RWPE1 (cell line): ENCODE data around the gene FAM181A.

ENCODE experiments used
- CTCF ChIA-PET: fragments of 350-600 bp; sonication (Branson Sonifier 250); formaldehyde crosslinking; extraction: SDS; loops from one replicate; lab custom pipeline; 2021; lab: Yijun Ruan, JAX
- POLR2A ChIA-PET: fragments of 400-600 bp; formaldehyde crosslinking; extraction: SDS; loops from one replicate; lab custom pipeline; 2020; ENCODE audit warnings: antibody characterized with exemption; ENCODE audit not compliant: low non-redundant PET; lab: Yijun Ruan, JAX
- DNase-seq: peaks from one replicate; pipeline ENCODE4 v3.0.0; 2012; ENCODE audit warnings: low spot score
- H3K27ac ChIP-seq: fragments of 450-650 bp; 2 replicates; pipeline ENCODE4 v1.5.1; 2017
- CTCF ChIP-seq: fragments of 450-650 bp; conservative IDR thresholded peaks from 2 replicates; pipeline ENCODE4 v1.5.1; 2017; ENCODE audit warnings: low read depth, mild to moderate bottlenecking

Gene FAM181A

GRCh38 chr14:93902619-93903307 lies 24.4 kb upstream of the FAM181A start:
- no peak for TF ChIP-seq CTCF

GRCh38 chr14:93903342-93904184 lies 23.6 kb upstream of the FAM181A start:
- ChIA-PET POLR2A (no interaction called here), CTCF (interaction anchor here (0.6 to 2.1 kb wide), 5 partner anchors 10 to 276 kb away, joined by 3 to 6 read pairs (median 4); no protein-coding TSS in a partner anchor)
- no peak for DNase-seq
- H3K27ac ChIP-seq = no peak overlapping the region
- TF ChIP-seq CTCF = no peak

More at GRCh38 chr14:93902619-93903307, 24.4 kb upstream of the FAM181A start:
- no peak for DNase-seq
- ChIA-PET POLR2A (no interaction called here), CTCF (interaction anchor here (0.6 to 2.1 kb wide), 3 partner anchors 9 to 30 kb away, joined by 4 to 6 read pairs (median 4); no protein-coding TSS in a partner anchor)
- no peak overlapping the region for H3K27ac ChIP-seq

- ChIA-PET POLR2A (no interaction called here), CTCF (no interaction called here)
- DNase-seq = no peak
- no peak overlapping the region for H3K27ac ChIP-seq
- TF ChIP-seq CTCF = no peak
Measured at GRCh38 chr14:93905623-93906022, 21.5 kb upstream of the FAM181A start.

GRCh38 chr14:93906341-93907329 lies 20.5 kb upstream of the FAM181A start:
- peak; percentile 68 for TF ChIP-seq CTCF
- CTCF ChIA-PET = interaction anchor here (0.6 to 1.1 kb wide), 2 partner anchors 17 to 252 kb away, joined by 3 read pairs; no protein-coding TSS in a partner anchor
- POLR2A ChIA-PET = no interaction called here
- no peak overlapping the region for H3K27ac ChIP-seq
- peak; percentile 83 for DNase-seq

GRCh38 chr14:93909429-93910128 lies 17.6 kb upstream of the FAM181A start:
- DNase-seq = no peak
- no peak for TF ChIP-seq CTCF
- ChIA-PET POLR2A (no interaction called here), CTCF (interaction anchor here (0.5 to 1.3 kb wide), 2 partner anchors 12 to 15 kb away, joined by 3 to 4 read pairs; no protein-coding TSS in a partner anchor)
- H3K27ac ChIP-seq = no peak overlapping the region
